GM12878 (cell line): ENCODE data around the gene CLIC5. TPM values are rescaled to one million over a fixed set of nuclear protein-coding genes. Genes with fewer than 3 reads are reported as not detected.
A peak's percentile ranks its signal among the peaks of the same experiment; 100 is the strongest.

Experiments used
- ATAC-seq: fragments of 200-7000 bp; cut with Tn5 transposase; 3 replicates; pipeline ENCODE4 v1.9.1; 2020; ENCODE audit warnings: mild to moderate bottlenecking, moderate library complexity
- BruUV-seq: library from RNA; stranded (reverse); fragments of 400-500 nt; replicated peaks from 2 replicates; lab custom pipeline; 2021; lab: Mats Ljungman, UMichigan
- CTCF ChIA-PET: fragments of 300-600 bp; sonication (Branson Sonifier 250); formaldehyde crosslinking; extraction: SDS; loops from one replicate; lab custom pipeline; 2021; ENCODE audit warnings: inconsistent platforms; lab: Yijun Ruan, JAX
- POLR2A ChIA-PET: fragments of 350-600 bp; formaldehyde crosslinking; extraction: SDS; loops from one replicate; lab custom pipeline; 2021; ENCODE audit warnings: inconsistent platforms; lab: Charles Lee
- RAD21 ChIA-PET: fragments of 300-600 bp; sonication (Branson Sonifier 250); formaldehyde crosslinking; loops from one replicate; lab custom pipeline; 2023; ENCODE audit warnings: antibody characterized with exemption; ENCODE audit not compliant: unreplicated experiment; lab: Charles Lee
- SMC1A ChIA-PET: fragments of 300-600 bp; sonication (Branson Sonifier 250); formaldehyde crosslinking; loops from one replicate; lab custom pipeline; 2023; ENCODE audit not compliant: unreplicated experiment, uncharacterized antibody; lab: Charles Lee
- DNase-seq: peaks from one replicate; pipeline ENCODE4 v3.0.0-alpha.2; 2011; ENCODE audit warnings: low read depth, low spot score
- FAIRE-seq: peaks from 3 replicates; lab custom pipeline; 2011; peaks lifted over from hg19 to GRCh38; lab: Jason Lieb, UNC
- H2AFZ ChIP-seq: 2 replicates; pipeline ENCODE4 v1.6.0; 2011; ENCODE audit warnings: low read depth, low read length, control low read depth; ENCODE audit not compliant: control insufficient read depth
- H3K27ac ChIP-seq: 2 replicates; pipeline ENCODE4 v1.5.1; 2011; ENCODE audit warnings: control low read depth; ENCODE audit not compliant: control insufficient read depth, insufficient read depth
- H3K27me3 ChIP-seq, 2 experiments: replicated peaks in 1 of 2; 2 replicates each; pipeline versions ENCODE4 v1.6.0 to v1.6.1; 2011; ENCODE audit warnings: low read length in 1 of 2; ENCODE audit not compliant: control insufficient read depth in 2 of 2, insufficient read depth in 2 of 2
- H3K36me3 ChIP-seq, 2 experiments: 2 replicates each; pipeline ENCODE4 v1.5.1; 2011; ENCODE audit warnings: low read length in 1 of 2; ENCODE audit not compliant: control insufficient read depth in 2 of 2, insufficient read depth in 2 of 2
- H3K4me1 ChIP-seq: 2 replicates; pipeline ENCODE4 v1.6.1; 2011; ENCODE audit warnings: mild to moderate bottlenecking, low read length, moderate library complexity, mixed read lengths; ENCODE audit not compliant: control insufficient read depth, insufficient read depth
- H3K4me2 ChIP-seq: 2 replicates; pipeline ENCODE4 v1.6.0; 2011; ENCODE audit warnings: control low read depth; ENCODE audit not compliant: control insufficient read depth, insufficient read depth
- H3K4me3 ChIP-seq: fragments of 200-600 bp; sonication (generic); 2 replicates; pipeline ENCODE4 v1.5.1; 2016
- H3K79me2 ChIP-seq: 2 replicates; pipeline ENCODE4 v1.6.0; 2011; ENCODE audit warnings: low read length; ENCODE audit not compliant: control insufficient read depth, insufficient read depth
- H3K9ac ChIP-seq: 2 replicates; pipeline ENCODE4 v1.8.0; 2011; ENCODE audit warnings: low read length, control low read depth, mixed read lengths; ENCODE audit not compliant: control insufficient read depth, insufficient read depth
- H3K9me3 ChIP-seq: replicated peaks from 3 replicates; pipeline ENCODE4 v1.5.1; 2011; ENCODE audit warnings: mild to moderate bottlenecking, low read length; ENCODE audit not compliant: control insufficient read depth, insufficient read depth
- H4K20me1 ChIP-seq: 2 replicates; pipeline ENCODE4 v1.6.0; 2011; ENCODE audit not compliant: control insufficient read depth, insufficient read depth
- ATF2 ChIP-seq: IDR thresholded peaks from 2 replicates; pipeline ENCODE4 v1.6.1; 2012; ENCODE audit warnings: low read length, inconsistent platforms
- BACH1 ChIP-seq: fragments of 450-650 bp; IDR thresholded peaks from 2 replicates; pipeline ENCODE4 v1.6.1; 2017; ENCODE audit warnings: mild to moderate bottlenecking, borderline replicate concordance
- ETV6 ChIP-seq, 2 experiments: fragments of 450-650 bp in 1 of 2; IDR thresholded peaks in 1 of 2; conservative IDR thresholded peaks in 1 of 2; 2 replicates each; pipeline ENCODE4 v1.6.1; 2014; ENCODE audit warnings: antibody characterized with exemption in 1 of 2, borderline replicate concordance in 1 of 2, low read depth in 1 of 2, mild to moderate bottlenecking in 1 of 2, moderate library complexity in 1 of 2
- IRF4 ChIP-seq: IDR thresholded peaks from 2 replicates; pipeline ENCODE4 v1.6.1; 2011; ENCODE audit warnings: low read depth, low read length
- NRF1 ChIP-seq: conservative IDR thresholded peaks from 2 replicates; pipeline ENCODE4 v1.6.1; 2011; ENCODE audit warnings: mild to moderate bottlenecking, low read depth, low read length, improper control_type of control experiment
- SUPT20H ChIP-seq: IDR thresholded peaks from 2 replicates; pipeline ENCODE4 v1.6.1; 2011; ENCODE audit warnings: low read depth, mild to moderate bottlenecking, low read length, moderate library complexity, borderline replicate concordance; ENCODE audit not compliant: control insufficient read depth
- TARDBP ChIP-seq: IDR thresholded peaks from 2 replicates; pipeline ENCODE4 v1.6.1; 2016; ENCODE audit warnings: borderline replicate concordance
- USF2 ChIP-seq: IDR thresholded peaks from 2 replicates; pipeline ENCODE4 v1.6.1; 2011; ENCODE audit warnings: low read depth, low read length, improper control_type of control experiment, borderline replicate concordance
- WGBS: methylation state at CpG from one replicate; pipeline ENCODE4 v1.1.6; 2016; ENCODE audit warnings: low lambda C conversion rate; ENCODE audit not compliant: insufficient replicate concordance, insufficient coverage; ENCODE audit errors: missing lambda C conversion rate; 5-methylcytosine and 5-hydroxymethylcytosine counted together
- in situ Hi-C: fragments of 300-500 bp; cut with MboI; formaldehyde crosslinking; loops from 9 replicates; pipeline ENCODE4 v1.14.3; 2018; ENCODE audit warnings: mixed read lengths
- intact Hi-C: fragments of 100-400 bp; cut with micrococcal nuclease; formaldehyde crosslinking; loops from one replicate; pipeline ENCODE4 v1.14.2; 2022; ENCODE audit not compliant: unreplicated experiment
- polyA plus RNA-seq, 11 experiments: library from polyadenylated mRNA; depleted of rRNA in 4 of 11; unstranded in 6 of 11; stranded (reverse) in 5 of 11; fragments of >200 nt; fragmentation: Nextera tagmentation in 4 of 11; fragmentation: Illumina TruSeq in 1 of 11; extraction: Ambion mirVana in 4 of 11; extraction: Trizol in 1 of 11; gene quantifications; 1 replicate in 1 of 11; 2 replicates in 10 of 11; pipeline versions ENCODE4 v1.2.1 to v1.2.3, GENCODE V29; 2011 to 2016; ENCODE audit warnings: inconsistent platforms in 2 of 11, missing spikeins in 2 of 11, low read depth in 1 of 11
- total RNA-seq, 4 experiments: library from RNA; depleted of rRNA in 3 of 4; stranded (reverse); fragments of >200 nt in 3 of 4; fragmentation: Illumina TruSeq in 1 of 4; extraction: Trizol in 1 of 4; gene quantifications; 2 replicates each; pipeline versions ENCODE4 v1.2.1 to v1.2.3, GENCODE V29; 2013 to 2021

Gene CLIC5
- total and polyA plus RNA-seq, 10 of the 15 experiments (the other 5 are each of a cell fraction or from before 2014, with no cell fraction given) = 0.01 to 0.08 (median 0.02) TPM; not detected in 7

- H2AFZ ChIP-seq = no peak overlapping the region
- H3K4me2 ChIP-seq = no peak overlapping the region
- H3K27me3 ChIP-seq = no peaks in the 10 kb centered on the region; a peak in 1 of 4 replicates
- in situ Hi-C loops = no loop called here
- no peak for DNase-seq
- FAIRE-seq = no peak
- no peak overlapping the region for H3K9ac ChIP-seq
- H3K4me3 ChIP-seq = no peak overlapping the region
- no peaks in the 10 kb centered on the region for H4K20me1 ChIP-seq
- peak; percentile 31; the same call in 1 of the 3 replicates for ATAC-seq
- H3K36me3 ChIP-seq = no peaks in the 10 kb centered on the region
- no TSS peak for BruUV-seq
- WGBS = 0% methylated on average over 1 of the region's 1 CpG
- H3K9me3 ChIP-seq = no peaks in the 10 kb centered on the region; the same call in 1 of the 3 replicates
- intact Hi-C loops = no loop called here
- ChIA-PET SMC1A (interaction anchor here (1.4 kb wide), 1 partner anchor 12 kb away, joined by 3 read pairs; no protein-coding TSS in a partner anchor), RAD21 (no interaction called here), CTCF (no interaction called here), POLR2A (no interaction called here)
- no peak overlapping the region for H3K27ac ChIP-seq
- H3K4me1 ChIP-seq = no peaks in the 10 kb centered on the region
- TF ChIP-seq ETV6 (conservative IDR thresholded peaks at IDR 0.05 in 1 of 2, IDR thresholded peaks at IDR 0.05 in 1 of 2; ENCODE audit: borderline replicate concordance in 1 of 2, low read depth in 1 of 2) (no peak), TARDBP (no peak)
- no peaks in the 10 kb centered on the region for H3K79me2 ChIP-seq
Observed at GRCh38 chr6:45990162-45990561, 25.5 kb downstream of the CLIC5 start.

- ChIA-PET SMC1A (no interaction called here), RAD21 (no interaction called here), POLR2A (no interaction called here), CTCF (no interaction called here)
- Histone ChIP-seq H3K9ac (no peak overlapping the region), H3K4me1 (no peaks in the 10 kb centered on the region), H4K20me1 (no peaks in the 10 kb centered on the region), H3K79me2 (no peaks in the 10 kb centered on the region), H3K4me2 (no peak overlapping the region), H3K9me3 (no peaks in the 10 kb centered on the region; the same call in 1 of the 3 replicates), H3K27me3 (no peaks in the 10 kb centered on the region; a peak in 1 of 4 replicates), H3K4me3 (no peak overlapping the region), H3K27ac (no peak overlapping the region), H2AFZ (no peak overlapping the region), H3K36me3 (no peaks in the 10 kb centered on the region)
- no TSS peak for BruUV-seq
- DNase-seq (no peak), FAIRE-seq (no peak), ATAC-seq (no peak)
- in situ Hi-C loops (no loop called here), intact Hi-C loops (no loop called here)
- TF ChIP-seq NRF1 (no peak), ATF2 (no peak), BACH1 (no peak), SUPT20H (no peak), IRF4 (no peak), USF2 (no peak)
- WGBS = 8% methylated on average over 2 of the region's 2 CpGs
Observed at GRCh38 chr6:45988635-45989034, 27.0 kb downstream of the CLIC5 start.
